ENCODE results near the gene CCNG2. TPM values are rescaled to one million over a fixed set of nuclear protein-coding genes. Genes with fewer than 3 reads are reported as not detected.

Gene CCNG2
- total and polyA plus RNA-seq, 2 of the 13 experiments (the other 11 are each of a cell fraction or from before 2014, with no cell fraction given), result 3.9 to 11.5 TPM

DNA sequence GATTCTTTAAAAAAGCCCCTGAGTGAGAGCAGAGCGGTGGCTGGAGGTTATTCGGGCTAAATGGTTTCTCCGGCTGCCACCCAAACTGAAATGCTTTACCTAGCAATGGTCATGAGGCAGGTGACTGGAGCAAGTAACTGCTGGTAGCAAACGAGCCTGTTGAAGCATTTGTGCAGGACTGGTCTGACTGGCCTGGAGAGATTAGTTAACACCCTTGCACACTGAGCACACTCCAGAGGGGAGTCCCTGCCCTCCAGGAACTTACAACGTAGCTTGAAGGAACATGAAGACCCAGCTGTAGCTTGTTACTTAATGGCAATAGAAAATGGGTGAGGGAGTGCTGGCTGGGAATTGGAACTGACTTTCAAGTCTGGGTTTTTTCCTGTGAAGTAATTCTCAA, 40.4 kb downstream of the CCNG2 start:
- no peaks in the 10 kb centered on the region for H3K4me1 ChIP-seq (ENCODE audit: insufficient read depth, low read length)
- no peak overlapping the region for H3K4me2 ChIP-seq (ENCODE audit: low read depth, low read length)
- no peaks in the 10 kb centered on the region for H3K36me3 ChIP-seq (replicated peaks in 1 of 2; ENCODE audit: control insufficient read depth in 1 of 2, insufficient read depth in 2 of 2, low read length in 2 of 2)
- H3K27ac ChIP-seq (ENCODE audit: extremely low read length, insufficient read depth, low read length), result no peak overlapping the region
- H3K79me2 ChIP-seq (ENCODE audit: insufficient read depth, low read length), result no peaks in the 10 kb centered on the region
- TF ChIP-seq SIX1 (CRISPR knock-in tag; IDR thresholded peaks at IDR 0.05; ENCODE audit: borderline replicate concordance) (no peak), SRY (CRISPR knock-in tag; IDR thresholded peaks at IDR 0.05) (no peak), ZNF136 (CRISPR knock-in tag; IDR thresholded peaks at IDR 0.05; ENCODE audit: low read depth) (no peak), SATB2 (CRISPR knock-in tag; IDR thresholded peaks at IDR 0.05) (no peak)
- TF ChIP-seq, protein P1, sequence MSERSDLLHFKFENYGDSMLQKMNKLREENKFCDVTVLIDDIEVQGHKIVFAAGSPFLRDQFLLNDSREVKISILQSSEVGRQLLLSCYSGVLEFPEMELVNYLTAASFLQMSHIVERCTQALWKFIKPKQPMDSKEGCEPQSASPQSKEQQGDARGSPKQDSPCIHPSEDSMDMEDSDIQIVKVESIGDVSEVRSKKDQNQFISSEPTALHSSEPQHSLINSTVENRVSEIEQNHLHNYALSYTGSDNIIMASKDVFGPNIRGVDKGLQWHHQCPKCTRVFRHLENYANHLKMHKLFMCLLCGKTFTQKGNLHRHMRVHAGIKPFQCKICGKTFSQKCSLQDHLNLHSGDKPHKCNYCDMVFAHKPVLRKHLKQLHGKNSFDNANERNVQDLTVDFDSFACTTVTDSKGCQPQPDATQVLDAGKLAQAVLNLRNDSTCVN (CRISPR knock-in tag; IDR thresholded peaks at IDR 0.05; ENCODE audit: borderline replicate concordance), result no peak
- TF ChIP-seq, protein P2, sequence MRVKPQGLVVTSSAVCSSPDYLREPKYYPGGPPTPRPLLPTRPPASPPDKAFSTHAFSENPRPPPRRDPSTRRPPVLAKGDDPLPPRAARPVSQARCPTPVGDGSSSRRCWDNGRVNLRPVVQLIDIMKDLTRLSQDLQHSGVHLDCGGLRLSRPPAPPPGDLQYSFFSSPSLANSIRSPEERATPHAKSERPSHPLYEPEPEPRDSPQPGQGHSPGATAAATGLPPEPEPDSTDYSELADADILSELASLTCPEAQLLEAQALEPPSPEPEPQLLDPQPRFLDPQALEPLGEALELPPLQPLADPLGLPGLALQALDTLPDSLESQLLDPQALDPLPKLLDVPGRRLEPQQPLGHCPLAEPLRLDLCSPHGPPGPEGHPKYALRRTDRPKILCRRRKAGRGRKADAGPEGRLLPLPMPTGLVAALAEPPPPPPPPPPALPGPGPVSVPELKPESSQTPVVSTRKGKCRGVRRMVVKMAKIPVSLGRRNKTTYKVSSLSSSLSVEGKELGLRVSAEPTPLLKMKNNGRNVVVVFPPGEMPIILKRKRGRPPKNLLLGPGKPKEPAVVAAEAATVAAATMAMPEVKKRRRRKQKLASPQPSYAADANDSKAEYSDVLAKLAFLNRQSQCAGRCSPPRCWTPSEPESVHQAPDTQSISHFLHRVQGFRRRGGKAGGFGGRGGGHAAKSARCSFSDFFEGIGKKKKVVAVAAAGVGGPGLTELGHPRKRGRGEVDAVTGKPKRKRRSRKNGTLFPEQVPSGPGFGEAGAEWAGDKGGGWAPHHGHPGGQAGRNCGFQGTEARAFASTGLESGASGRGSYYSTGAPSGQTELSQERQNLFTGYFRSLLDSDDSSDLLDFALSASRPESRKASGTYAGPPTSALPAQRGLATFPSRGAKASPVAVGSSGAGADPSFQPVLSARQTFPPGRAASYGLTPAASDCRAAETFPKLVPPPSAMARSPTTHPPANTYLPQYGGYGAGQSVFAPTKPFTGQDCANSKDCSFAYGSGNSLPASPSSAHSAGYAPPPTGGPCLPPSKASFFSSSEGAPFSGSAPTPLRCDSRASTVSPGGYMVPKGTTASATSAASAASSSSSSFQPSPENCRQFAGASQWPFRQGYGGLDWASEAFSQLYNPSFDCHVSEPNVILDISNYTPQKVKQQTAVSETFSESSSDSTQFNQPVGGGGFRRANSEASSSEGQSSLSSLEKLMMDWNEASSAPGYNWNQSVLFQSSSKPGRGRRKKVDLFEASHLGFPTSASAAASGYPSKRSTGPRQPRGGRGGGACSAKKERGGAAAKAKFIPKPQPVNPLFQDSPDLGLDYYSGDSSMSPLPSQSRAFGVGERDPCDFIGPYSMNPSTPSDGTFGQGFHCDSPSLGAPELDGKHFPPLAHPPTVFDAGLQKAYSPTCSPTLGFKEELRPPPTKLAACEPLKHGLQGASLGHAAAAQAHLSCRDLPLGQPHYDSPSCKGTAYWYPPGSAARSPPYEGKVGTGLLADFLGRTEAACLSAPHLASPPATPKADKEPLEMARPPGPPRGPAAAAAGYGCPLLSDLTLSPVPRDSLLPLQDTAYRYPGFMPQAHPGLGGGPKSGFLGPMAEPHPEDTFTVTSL (CRISPR knock-in tag; IDR thresholded peaks at IDR 0.05; ENCODE audit: borderline replicate concordance), result no peak
- intact Hi-C loops (cut with micrococcal nuclease; ENCODE audit: unreplicated experiment), result no loop called here
- FAIRE-seq (no peak), ATAC-seq (no peak), DNase-seq (ENCODE audit: low spot score) (no peak)
- ChIA-PET POLR2A (no interaction called here), CTCF (ENCODE audit: low intra/inter-chr PET ratio, low total read pairs) (no interaction called here)
- WGBS (ENCODE audit: low lambda C conversion rate), result 45% methylated on average over 4 of the region's 5 CpGs
- peaks cover 0 to 54% of the 10 kb centered on the region in 2 experiments; a peak in 3 of 5 replicates for H3K27me3 ChIP-seq (ENCODE audit: control insufficient read depth in 1 of 2, insufficient read depth in 2 of 2, low read length in 2 of 2)
- in situ Hi-C loops (cut with HindIII; ENCODE audit: extremely low pct_ligation_motif_present, low pct_unique_long_range_greater_than_20kb), result no loop called here
- no peak overlapping the region for H3K9ac ChIP-seq (ENCODE audit: insufficient read depth, low read depth, low read length)
- no peak overlapping the region for H3K4me3 ChIP-seq (replicated peaks in 1 of 3; ENCODE audit: insufficient read depth in 1 of 3, low read depth in 2 of 3, low read length in 3 of 3)
- H4K20me1 ChIP-seq (ENCODE audit: insufficient read depth, low read length), result no peaks in the 10 kb centered on the region
- BruUV-seq (replicated peaks), result no TSS peak
- H3K9me3 ChIP-seq (ENCODE audit: low read length), result no peaks in the 10 kb centered on the region
- no peak overlapping the region for H2AFZ ChIP-seq (ENCODE audit: low read length)

Data from HepG2 (cell line).